ENCODE measurements around the gene MKNK2. TPM values are rescaled to one million over a fixed set of nuclear protein-coding genes. Genes with fewer than 3 reads are reported as not detected.

MKNK2 gene
- total RNA-seq, 1 experiment from 2014 or later: 240 TPM

- BruUV-seq (replicated peaks): no TSS peak
- ATAC-seq (no peak), DNase-seq (ENCODE audit: low read depth, low spot score) (no peak)
- CTCF ChIA-PET: interaction anchor here (0.6 to 0.7 kb wide), 5 partner anchors 13 to 365 kb away, joined by 3 to 8 read pairs (median 7); no protein-coding TSS in a partner anchor
- Histone ChIP-seq H3K27ac (ENCODE audit: low read length) (no peak overlapping the region), H3K36me3 (ENCODE audit: control insufficient read depth, insufficient read depth, low read length) (peaks cover 3% of the 10 kb centered on the region; the same call in 1 of the 2 replicates), H3K4me3 (ENCODE audit: low read depth in 2 of 2, low read length in 2 of 2) (no peak overlapping the region), H3K4me1 (ENCODE audit: control insufficient read depth, insufficient read depth, low read length) (no peaks in the 10 kb centered on the region), H3K9me3 (ENCODE audit: control insufficient read depth, insufficient read depth, low read depth, low read length) (no peaks in the 10 kb centered on the region), H3K27me3 (ENCODE audit: control insufficient read depth, insufficient read depth, low read length) (no peaks in the 10 kb centered on the region)
- no peak for TF ChIP-seq TCF7L2 (IDR thresholded peaks at IDR 0.05; ENCODE audit: low read depth, low read length)
- no peak for TF ChIP-seq SIN3A (IDR thresholded peaks at IDR 0.05; ENCODE audit: borderline replicate concordance, insufficient read depth, low read depth, low read length)
- TF ChIP-seq POLR2AphosphoS5 (IDR thresholded peaks at IDR 0.05; ENCODE audit: low read depth, low read length): no peak
- no peak for TF ChIP-seq REST (IDR thresholded peaks at IDR 0.05; ENCODE audit: insufficient read depth in 1 of 2, low read depth in 2 of 2, low read length in 1 of 2)
- TF ChIP-seq CTCF (IDR thresholded peaks at IDR 0.05): no peak
- intact Hi-C loops (cut with micrococcal nuclease; ENCODE audit: unreplicated experiment): no loop called here
- in situ Hi-C loops (cut with HindIII; ENCODE audit: low pct_unique_long_range_greater_than_20kb, low sequenced_read_pairs): no loop called here
- POLR2A ChIA-PET: no interaction called here
These were observed 32.3 kb downstream of the MKNK2 start for GRCh38 chr19:2018752-2019151.

GRCh38 chr19:2016041-2016807 lies 34.8 kb downstream of the MKNK2 start:
- no peaks in the 10 kb centered on the region for H3K4me1 ChIP-seq (ENCODE audit: control insufficient read depth, insufficient read depth, low read length)
- H3K9me3 ChIP-seq (ENCODE audit: control insufficient read depth, insufficient read depth, low read depth, low read length): no peaks in the 10 kb centered on the region
- peak overlapping the region; percentile 67 for H3K27ac ChIP-seq (ENCODE audit: low read length)
- ATAC-seq: peak; percentile 80
- ChIA-PET POLR2A (interaction anchor here (0.5 kb wide), 1 partner anchor 70 kb away, joined by 7 read pairs; no protein-coding TSS in a partner anchor), CTCF (interaction anchor here (0.6 to 0.9 kb wide), 4 partner anchors 46 to 399 kb away, joined by 3 to 9 read pairs (median 3); no protein-coding TSS in a partner anchor)
- H3K4me3 ChIP-seq (ENCODE audit: low read depth in 2 of 2, low read length in 2 of 2): no peak overlapping the region; a peak in 2 of 4 replicates
- intact Hi-C loops (cut with micrococcal nuclease; ENCODE audit: unreplicated experiment) (no loop called here), in situ Hi-C loops (cut with HindIII; ENCODE audit: low pct_unique_long_range_greater_than_20kb, low sequenced_read_pairs) (no loop called here)
- no peak for DNase-seq (ENCODE audit: low read depth, low spot score)
- TF ChIP-seq CTCF (IDR thresholded peaks at IDR 0.05) (no peak), POLR2AphosphoS5 (IDR thresholded peaks at IDR 0.05; ENCODE audit: low read depth, low read length) (no peak), SIN3A (IDR thresholded peaks at IDR 0.05; ENCODE audit: borderline replicate concordance, insufficient read depth, low read depth, low read length) (no peak), REST (IDR thresholded peaks at IDR 0.05; ENCODE audit: insufficient read depth in 1 of 2, low read depth in 2 of 2, low read length in 1 of 2) (no peak), TCF7L2 (IDR thresholded peaks at IDR 0.05; ENCODE audit: low read depth, low read length) (no peak)
- peaks cover 3% of the 10 kb centered on the region; the same call in 1 of the 2 replicates for H3K36me3 ChIP-seq (ENCODE audit: control insufficient read depth, insufficient read depth, low read length)
- no peaks in the 10 kb centered on the region for H3K27me3 ChIP-seq (ENCODE audit: control insufficient read depth, insufficient read depth, low read length)
- no TSS peak for BruUV-seq (replicated peaks)

Measured in Panc1 (cell line).